ENCODE measurements around the gene NIP7. TPM values are rescaled to one million over a fixed set of nuclear protein-coding genes. Genes with fewer than 3 reads are reported as not detected.

Gene NIP7
- total RNA-seq, 1 experiment from 2014 or later = 62.8 TPM

DNA sequence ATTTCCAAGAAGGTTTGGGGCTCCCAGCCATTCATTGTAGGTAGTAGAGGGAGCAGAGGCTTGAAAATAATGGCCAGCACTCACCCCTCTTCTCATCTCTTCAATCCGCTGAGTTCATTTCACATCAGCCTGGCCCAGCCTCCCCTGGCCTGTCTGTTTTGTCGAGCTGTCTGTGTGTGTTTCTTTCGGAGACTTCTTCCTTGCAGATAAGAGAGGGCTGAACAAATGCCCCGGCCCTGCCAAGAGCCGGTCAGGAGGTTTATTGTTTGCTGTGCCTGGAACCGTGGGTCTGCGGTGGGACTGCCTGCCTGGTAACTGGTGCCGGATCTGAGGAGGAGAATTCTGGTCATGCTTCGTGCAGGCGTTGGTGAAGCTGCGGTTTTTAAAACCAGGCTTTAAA is 25.0 kb upstream of the NIP7 start:
- no peak overlapping the region for H2AFZ ChIP-seq (ENCODE audit: low read depth, low read length, poor library complexity, severe bottlenecking)
- RAD21 ChIA-PET (ENCODE audit: low non-redundant PET in 1 of 2, low total read pairs in 2 of 2, uncharacterized antibody in 2 of 2, unreplicated experiment in 2 of 2) = no interaction called here
- intact Hi-C loops (cut with micrococcal nuclease) = no loop called here

More for the DNA sequence above, 25.0 kb upstream of the NIP7 start:
- BruUV-seq (replicated peaks) = no TSS peak
- ATAC-seq = no peak
- peaks cover 20 to 39% of the 10 kb centered on the region in 2 experiments; a peak in 3 of 4 replicates for H3K36me3 ChIP-seq (ENCODE audit: control insufficient read depth in 1 of 2, insufficient read depth in 2 of 2, low read length in 2 of 2)
- H4K20me1 ChIP-seq (ENCODE audit: insufficient read depth) = no peaks in the 10 kb centered on the region
- POLR2A ChIA-PET = no interaction called here
- no peaks in the 10 kb centered on the region for H3K27me3 ChIP-seq (ENCODE audit: insufficient read depth, low read length)
- H3K4me2 ChIP-seq (ENCODE audit: low read length) = no peak overlapping the region
- H3K27ac ChIP-seq (ENCODE audit: low read depth, low read length) = no peak overlapping the region
- TF ChIP-seq, protein P1, sequence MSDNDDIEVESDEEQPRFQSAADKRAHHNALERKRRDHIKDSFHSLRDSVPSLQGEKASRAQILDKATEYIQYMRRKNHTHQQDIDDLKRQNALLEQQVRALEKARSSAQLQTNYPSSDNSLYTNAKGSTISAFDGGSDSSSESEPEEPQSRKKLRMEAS (IDR thresholded peaks at IDR 0.05) = no peak
- TF ChIP-seq POLR2A (IDR thresholded peaks at IDR 0.05; ENCODE audit: borderline replicate concordance, extremely low read depth, insufficient read depth, insufficient read length) (no peak), ELF1 (IDR thresholded peaks at IDR 0.05; ENCODE audit: borderline replicate concordance, low read depth) (no peak), EZH2 (IDR thresholded peaks at IDR 0.05) (no peak), JUND (IDR thresholded peaks at IDR 0.05) (no peak), RAD21 (IDR thresholded peaks at IDR 0.05; ENCODE audit: low read depth) (no peak), ZFX (IDR thresholded peaks at IDR 0.05) (no peak), TCF7L2 (IDR thresholded peaks at IDR 0.05; ENCODE audit: borderline replicate concordance, extremely low read depth, insufficient read depth, insufficient read length) (no peak), ZNF274 (IDR thresholded peaks at IDR 0.05; ENCODE audit: low read depth, low read length) (no peak), CBX3 (IDR thresholded peaks at IDR 0.05; ENCODE audit: low read depth) (no peak)
- TF ChIP-seq, protein P2, sequence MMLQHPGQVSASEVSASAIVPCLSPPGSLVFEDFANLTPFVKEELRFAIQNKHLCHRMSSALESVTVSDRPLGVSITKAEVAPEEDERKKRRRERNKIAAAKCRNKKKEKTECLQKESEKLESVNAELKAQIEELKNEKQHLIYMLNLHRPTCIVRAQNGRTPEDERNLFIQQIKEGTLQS (IDR thresholded peaks at IDR 0.05) = no peak
- TF ChIP-seq, protein P3, sequence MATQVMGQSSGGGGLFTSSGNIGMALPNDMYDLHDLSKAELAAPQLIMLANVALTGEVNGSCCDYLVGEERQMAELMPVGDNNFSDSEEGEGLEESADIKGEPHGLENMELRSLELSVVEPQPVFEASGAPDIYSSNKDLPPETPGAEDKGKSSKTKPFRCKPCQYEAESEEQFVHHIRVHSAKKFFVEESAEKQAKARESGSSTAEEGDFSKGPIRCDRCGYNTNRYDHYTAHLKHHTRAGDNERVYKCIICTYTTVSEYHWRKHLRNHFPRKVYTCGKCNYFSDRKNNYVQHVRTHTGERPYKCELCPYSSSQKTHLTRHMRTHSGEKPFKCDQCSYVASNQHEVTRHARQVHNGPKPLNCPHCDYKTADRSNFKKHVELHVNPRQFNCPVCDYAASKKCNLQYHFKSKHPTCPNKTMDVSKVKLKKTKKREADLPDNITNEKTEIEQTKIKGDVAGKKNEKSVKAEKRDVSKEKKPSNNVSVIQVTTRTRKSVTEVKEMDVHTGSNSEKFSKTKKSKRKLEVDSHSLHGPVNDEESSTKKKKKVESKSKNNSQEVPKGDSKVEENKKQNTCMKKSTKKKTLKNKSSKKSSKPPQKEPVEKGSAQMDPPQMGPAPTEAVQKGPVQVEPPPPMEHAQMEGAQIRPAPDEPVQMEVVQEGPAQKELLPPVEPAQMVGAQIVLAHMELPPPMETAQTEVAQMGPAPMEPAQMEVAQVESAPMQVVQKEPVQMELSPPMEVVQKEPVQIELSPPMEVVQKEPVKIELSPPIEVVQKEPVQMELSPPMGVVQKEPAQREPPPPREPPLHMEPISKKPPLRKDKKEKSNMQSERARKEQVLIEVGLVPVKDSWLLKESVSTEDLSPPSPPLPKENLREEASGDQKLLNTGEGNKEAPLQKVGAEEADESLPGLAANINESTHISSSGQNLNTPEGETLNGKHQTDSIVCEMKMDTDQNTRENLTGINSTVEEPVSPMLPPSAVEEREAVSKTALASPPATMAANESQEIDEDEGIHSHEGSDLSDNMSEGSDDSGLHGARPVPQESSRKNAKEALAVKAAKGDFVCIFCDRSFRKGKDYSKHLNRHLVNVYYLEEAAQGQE (IDR thresholded peaks at IDR 0.05; ENCODE audit: low read depth) = no peak
- TF ChIP-seq, protein P4, sequence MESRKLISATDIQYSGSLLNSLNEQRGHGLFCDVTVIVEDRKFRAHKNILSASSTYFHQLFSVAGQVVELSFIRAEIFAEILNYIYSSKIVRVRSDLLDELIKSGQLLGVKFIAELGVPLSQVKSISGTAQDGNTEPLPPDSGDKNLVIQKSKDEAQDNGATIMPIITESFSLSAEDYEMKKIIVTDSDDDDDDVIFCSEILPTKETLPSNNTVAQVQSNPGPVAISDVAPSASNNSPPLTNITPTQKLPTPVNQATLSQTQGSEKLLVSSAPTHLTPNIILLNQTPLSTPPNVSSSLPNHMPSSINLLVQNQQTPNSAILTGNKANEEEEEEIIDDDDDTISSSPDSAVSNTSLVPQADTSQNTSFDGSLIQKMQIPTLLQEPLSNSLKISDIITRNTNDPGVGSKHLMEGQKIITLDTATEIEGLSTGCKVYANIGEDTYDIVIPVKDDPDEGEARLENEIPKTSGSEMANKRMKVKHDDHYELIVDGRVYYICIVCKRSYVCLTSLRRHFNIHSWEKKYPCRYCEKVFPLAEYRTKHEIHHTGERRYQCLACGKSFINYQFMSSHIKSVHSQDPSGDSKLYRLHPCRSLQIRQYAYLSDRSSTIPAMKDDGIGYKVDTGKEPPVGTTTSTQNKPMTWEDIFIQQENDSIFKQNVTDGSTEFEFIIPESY (IDR thresholded peaks at IDR 0.05; ENCODE audit: extremely low read depth, insufficient replicate concordance, low read length) = no peak
- no peaks in the 10 kb centered on the region for H3K9me2 ChIP-seq (ENCODE audit: insufficient read depth)
- no peak for DNase-seq (ENCODE audit: low read depth, low spot score)
- H3K79me2 ChIP-seq (ENCODE audit: insufficient read depth, low read length) = peaks cover 61% of the 10 kb centered on the region
- CTCF ChIA-PET = no interaction called here
- no peak overlapping the region for H3K4me3 ChIP-seq (replicated peaks in 1 of 2; ENCODE audit: low read depth in 1 of 2, low read length in 2 of 2)
- H3K9ac ChIP-seq (ENCODE audit: low read length) = no peak overlapping the region
- H3K4me1 ChIP-seq (ENCODE audit: control insufficient read depth in 1 of 2, insufficient read depth in 2 of 2, low read length in 2 of 2) = peaks cover 6 to 14% of the 10 kb centered on the region in 2 experiments
- no peaks in the 10 kb centered on the region for H3K9me3 ChIP-seq (ENCODE audit: control insufficient read depth in 1 of 2, insufficient read depth in 1 of 2, low read depth in 1 of 2, low read length in 2 of 2)

All from HCT116 (cell line).